Smooth muscle cell of the pulmonary artery (primary cell): Measurements from ENCODE around the gene RGS6. TPM values are rescaled to one million over a fixed set of nuclear protein-coding genes. Genes with fewer than 3 reads are reported as not detected.

Source experiments
- total RNA-seq: library from RNA; depleted of rRNA; stranded (reverse); fragments of >200 nt; gene quantifications from 2 replicates; pipeline ENCODE4 v1.2.3, GENCODE V29; 2014

The RGS6 gene
- not detected in 2 replicates for total RNA-seq

GRCh38 chr14:71932229-71932981 is at the start of gene RGS6:
Gene RGS6, plus strand, starts transcription at chr14:71932429.

